RWPE2 (cell line): Measurements from ENCODE around the gene ABCA7.

Experiments used
- ATAC-seq: fragments of 200-7000 bp; cut with Tn5 transposase; 3 replicates; pipeline ENCODE4 v1.9.1; 2021; ENCODE audit warnings: low read depth
- DNase-seq: peaks from one replicate; pipeline ENCODE4 v3.0.0-alpha.2; 2020; ENCODE audit warnings: low spot score
- H3K27ac ChIP-seq: fragments of 450-650 bp; 2 replicates; pipeline ENCODE4 v1.5.1; 2017; ENCODE audit warnings: mild to moderate bottlenecking; ENCODE audit not compliant: poor library complexity, severe bottlenecking
- H3K27me3 ChIP-seq: fragments of 250-450 bp; sonication (Bioruptor Pico); 2 replicates; pipeline ENCODE4 v1.5.1; 2021; ENCODE audit warnings: mild to moderate bottlenecking, moderate library complexity; ENCODE audit not compliant: insufficient read depth, poor library complexity, severe bottlenecking
- H3K36me3 ChIP-seq: fragments of 250-450 bp; sonication (Bioruptor Pico); 2 replicates; pipeline ENCODE4 v1.5.1; 2020; ENCODE audit warnings: low read depth, mild to moderate bottlenecking, moderate library complexity
- H3K4me1 ChIP-seq: fragments of 250-450 bp; sonication (Bioruptor Pico); 2 replicates; pipeline ENCODE4 v1.5.1; 2021; ENCODE audit warnings: mild to moderate bottlenecking, moderate library complexity; ENCODE audit not compliant: insufficient read depth, poor library complexity, severe bottlenecking
- H3K4me3 ChIP-seq: fragments of 250-450 bp; sonication (Bioruptor Pico); 2 replicates; pipeline ENCODE4 v1.5.1; 2021; ENCODE audit warnings: mild to moderate bottlenecking, moderate library complexity; ENCODE audit not compliant: severe bottlenecking
- H3K9me3 ChIP-seq: fragments of 250-450 bp; sonication (Bioruptor Pico); 2 replicates; pipeline ENCODE4 v1.5.1; 2021; ENCODE audit warnings: mild to moderate bottlenecking, moderate library complexity; ENCODE audit not compliant: severe bottlenecking
- TF ChIP-seq, protein P1 (sequence below): fragments of 450-650 bp; IDR thresholded peaks from one replicate; pipeline ENCODE4 v1.5.1; 2017; ENCODE audit warnings: mild to moderate bottlenecking, moderate library complexity; ENCODE audit not compliant: poor library complexity, severe bottlenecking

ABCA7 gene

GRCh38 chr19:1109032-1109551 lies 69.2 kb downstream of the ABCA7 start:
- DNase-seq (no peak), ATAC-seq (no peak)
- TF ChIP-seq, protein P1, sequence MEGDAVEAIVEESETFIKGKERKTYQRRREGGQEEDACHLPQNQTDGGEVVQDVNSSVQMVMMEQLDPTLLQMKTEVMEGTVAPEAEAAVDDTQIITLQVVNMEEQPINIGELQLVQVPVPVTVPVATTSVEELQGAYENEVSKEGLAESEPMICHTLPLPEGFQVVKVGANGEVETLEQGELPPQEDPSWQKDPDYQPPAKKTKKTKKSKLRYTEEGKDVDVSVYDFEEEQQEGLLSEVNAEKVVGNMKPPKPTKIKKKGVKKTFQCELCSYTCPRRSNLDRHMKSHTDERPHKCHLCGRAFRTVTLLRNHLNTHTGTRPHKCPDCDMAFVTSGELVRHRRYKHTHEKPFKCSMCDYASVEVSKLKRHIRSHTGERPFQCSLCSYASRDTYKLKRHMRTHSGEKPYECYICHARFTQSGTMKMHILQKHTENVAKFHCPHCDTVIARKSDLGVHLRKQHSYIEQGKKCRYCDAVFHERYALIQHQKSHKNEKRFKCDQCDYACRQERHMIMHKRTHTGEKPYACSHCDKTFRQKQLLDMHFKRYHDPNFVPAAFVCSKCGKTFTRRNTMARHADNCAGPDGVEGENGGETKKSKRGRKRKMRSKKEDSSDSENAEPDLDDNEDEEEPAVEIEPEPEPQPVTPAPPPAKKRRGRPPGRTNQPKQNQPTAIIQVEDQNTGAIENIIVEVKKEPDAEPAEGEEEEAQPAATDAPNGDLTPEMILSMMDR = no peak
- H3K27ac ChIP-seq = no peak overlapping the region
- no peak overlapping the region for H3K4me3 ChIP-seq
- H3K4me1 ChIP-seq = no peaks in the 10 kb centered on the region
- no peaks in the 10 kb centered on the region for H3K9me3 ChIP-seq
- H3K36me3 ChIP-seq = peaks cover 65% of the 10 kb centered on the region
- H3K27me3 ChIP-seq = no peaks in the 10 kb centered on the region

- H3K36me3 ChIP-seq = peaks cover 72% of the 10 kb centered on the region
Measured at GRCh38 chr19:1109697-1110671, 70.1 kb downstream of the ABCA7 start.

DNA sequence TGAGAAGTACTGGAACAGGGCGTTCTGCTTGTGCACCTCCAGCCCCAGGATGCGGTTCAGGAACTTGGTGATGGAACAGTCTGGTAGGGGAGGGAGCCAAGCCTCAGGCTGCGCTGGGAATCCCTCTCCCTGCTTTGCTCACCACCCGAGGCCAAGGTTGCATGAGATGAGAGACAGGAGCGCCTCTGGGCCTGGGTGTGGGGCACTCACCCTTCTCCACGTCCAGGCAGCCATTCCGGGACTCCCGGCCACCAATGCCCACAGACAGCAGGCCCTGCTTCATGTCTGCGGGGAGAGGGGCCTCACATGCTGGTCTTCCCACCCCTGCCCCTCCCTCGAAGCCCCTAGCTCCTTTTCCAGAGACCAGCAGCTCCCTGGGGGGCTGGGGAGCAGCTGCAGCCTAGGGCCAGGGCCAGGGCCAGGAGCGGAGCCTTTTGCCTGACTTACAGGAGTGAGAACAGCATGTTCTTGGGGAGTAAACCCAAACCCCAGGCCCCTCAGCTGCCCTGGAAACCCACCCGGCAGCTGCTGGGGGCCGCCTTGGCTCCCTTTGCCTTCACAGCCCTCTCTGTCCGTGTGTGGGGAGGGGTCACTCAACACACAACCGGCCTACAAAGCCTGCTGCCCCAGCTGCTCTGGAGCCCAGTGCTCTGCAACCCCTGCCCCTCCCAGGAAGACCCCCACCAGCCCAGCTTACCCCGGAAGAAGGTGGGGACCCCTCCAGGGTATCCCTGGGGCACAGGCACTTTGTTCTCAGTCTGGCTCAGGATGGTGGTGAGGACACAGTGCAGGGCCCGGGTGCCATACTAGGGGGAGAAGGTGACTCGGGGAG lies 71.1 kb downstream of the ABCA7 start:
- TF ChIP-seq, protein P1 = no peak
- Histone ChIP-seq H3K27me3 (no peaks in the 10 kb centered on the region), H3K4me1 (no peaks in the 10 kb centered on the region), H3K9me3 (no peaks in the 10 kb centered on the region), H3K36me3 (peaks cover 73% of the 10 kb centered on the region), H3K27ac (no peak overlapping the region), H3K4me3 (no peak overlapping the region)
- DNase-seq (no peak), ATAC-seq (peak; percentile 3; the same call in 1 of the 3 replicates)

More at GRCh38 chr19:1109697-1110671, 70.1 kb downstream of the ABCA7 start:
- Histone ChIP-seq H3K9me3 (no peaks in the 10 kb centered on the region), H3K4me1 (no peaks in the 10 kb centered on the region), H3K27ac (no peak overlapping the region), H3K4me3 (no peak overlapping the region), H3K27me3 (no peaks in the 10 kb centered on the region)
- TF ChIP-seq, protein P1 = no peak
- no peak for DNase-seq
- ATAC-seq = no peak

- TF ChIP-seq, protein P1 = no peak
- ATAC-seq = no peak
- H3K27ac ChIP-seq = no peak overlapping the region
Measured at GRCh38 chr19:1111641-1112267, 71.8 kb downstream of the ABCA7 start.

More at GRCh38 chr19:1111641-1112267, 71.8 kb downstream of the ABCA7 start:
- Histone ChIP-seq H3K4me3 (no peak overlapping the region), H3K36me3 (peaks cover 73% of the 10 kb centered on the region), H3K27me3 (no peaks in the 10 kb centered on the region), H3K4me1 (no peaks in the 10 kb centered on the region), H3K9me3 (no peaks in the 10 kb centered on the region)
- DNase-seq = no peak
